Bone marrow (tissue), 2 donors: ENCODE measurements around the gene GRM8.

Experiments used
- DNase-seq, 2 donors: peaks; one replicate each; lab custom pipeline; 2025; lab: John Stamatoyannopoulos, UW

Gene GRM8

GRCh38 chr7:126426652-126427051 lies 826.1 kb downstream of the GRM8 start:
- no peak for DNase-seq

GRCh38 chr7:126424985-126425384 lies 827.8 kb downstream of the GRM8 start:
- no peak for DNase-seq

- no peak for DNase-seq
Observed at GRCh38 chr7:126419047-126419446, 833.7 kb downstream of the GRM8 start.

GRCh38 chr7:126411821-126412383 lies 840.8 kb downstream of the GRM8 start:
- DNase-seq = no peak

- no peak for DNase-seq
Observed at GRCh38 chr7:126411032-126411820, 841.5 kb downstream of the GRM8 start.

- no peak for DNase-seq
Observed at GRCh38 chr7:126403040-126403439, 849.7 kb downstream of the GRM8 start.

- DNase-seq = no peak
Observed at GRCh38 chr7:126401918-126402317, 850.8 kb downstream of the GRM8 start.

GRCh38 chr7:126398851-126399529 lies 853.8 kb downstream of the GRM8 start:
- DNase-seq = no peak

GRCh38 chr7:126398285-126398684 lies 854.5 kb downstream of the GRM8 start:
- no peak for DNase-seq

- no peak for DNase-seq
Observed at GRCh38 chr7:126394406-126394805, 858.3 kb downstream of the GRM8 start.
